GM21723 (cell line): ENCODE results near the gene ACBD5.
A peak's percentile ranks its signal among the peaks of the same experiment; 100 is the strongest.
"Not testable (repeated sequence)": the region's sequence is repeated elsewhere in the genome, so short reads cannot be mapped to it uniquely, and the experiment has no call there.

Source experiments
- ATAC-seq: cut with Tn5 transposase; IDR thresholded peaks from one replicate; pipeline ENCODE4 v1.9.1; 2021; ENCODE audit warnings: mild to moderate bottlenecking, moderate library complexity; ENCODE audit not compliant: unreplicated experiment

Gene ACBD5

GRCh38 chr10:27241010-27241651 is 534 bp upstream of the ACBD5 start:
- ATAC-seq = peak; percentile 19

- not testable (repeated sequence) for ATAC-seq
Measured at GRCh38 chr10:27237531-27237930, 3.1 kb downstream of the ACBD5 start.

- not testable (repeated sequence) for ATAC-seq
Measured at GRCh38 chr10:27236589-27237128, 3.9 kb downstream of the ACBD5 start.

- no peak for ATAC-seq
Measured at GRCh38 chr10:27235706-27236105, 4.9 kb downstream of the ACBD5 start.

- ATAC-seq = no peak
Measured at GRCh38 chr10:27230022-27230421, 10.6 kb downstream of the ACBD5 start.

GRCh38 chr10:27225642-27226257 is 14.8 kb downstream of the ACBD5 start:
- ATAC-seq = no peak

- no peak for ATAC-seq
Measured at GRCh38 chr10:27225011-27225590, 15.5 kb downstream of the ACBD5 start.

GRCh38 chr10:27223964-27224363 is 16.6 kb downstream of the ACBD5 start:
- ATAC-seq = no peak

GRCh38 chr10:27207350-27207749 is 33.2 kb downstream of the ACBD5 start:
- ATAC-seq = no peak

GRCh38 chr10:27203806-27204205 is 36.8 kb downstream of the ACBD5 start:
- ATAC-seq = no peak

- ATAC-seq = no peak
Measured at GRCh38 chr10:27197980-27198620, 42.5 kb downstream of the ACBD5 start.

- no peak for ATAC-seq
Measured at GRCh38 chr10:27192284-27192683, 48.3 kb downstream of the ACBD5 start.

- no peak for ATAC-seq
Measured at GRCh38 chr10:27190508-27190907, 50.1 kb downstream of the ACBD5 start.

GRCh38 chr10:27188897-27189296 is 51.7 kb downstream of the ACBD5 start:
- ATAC-seq = no peak

- ATAC-seq = no peak
Measured at GRCh38 chr10:27188259-27188658, 52.3 kb downstream of the ACBD5 start.

- no peak for ATAC-seq
Measured at GRCh38 chr10:27169849-27170248, 70.7 kb downstream of the ACBD5 start.

- ATAC-seq = no peak
Measured at GRCh38 chr10:27158421-27158820, 82.2 kb downstream of the ACBD5 start.

- no peak for ATAC-seq
Measured at GRCh38 chr10:27157150-27157549, 83.4 kb downstream of the ACBD5 start.

- ATAC-seq = not testable (repeated sequence)
Measured at GRCh38 chr10:27156566-27156965, 84.0 kb downstream of the ACBD5 start.

- peak; percentile 83 for ATAC-seq
Measured at GRCh38 chr10:27155066-27155754, 85.4 kb downstream of the ACBD5 start, which contains the start of gene MASTL. Gene MASTL, plus strand, starts transcription at chr10:27155352. Its CDS starts 75 bp downstream, at chr10:27155427.

GRCh38 chr10:27153845-27154193 is 86.8 kb downstream of the ACBD5 start:
- peak; percentile 5 for ATAC-seq
